ENCODE data around the gene IQSEC1. TPM values are rescaled to one million over a fixed set of nuclear protein-coding genes. Genes with fewer than 3 reads are reported as not detected.
A peak's percentile ranks its signal among the peaks of the same experiment; 100 is the strongest.

IQSEC1 gene
- total and polyA plus RNA-seq, 9 of the 15 experiments (the other 6 are each of a cell fraction or from before 2014, with no cell fraction given) = 0.56 to 39.0 (median 6.8) TPM

GRCh38 chr3:12875857-12876836 is 197.1 kb downstream of the IQSEC1 start (continued):
- TF ChIP-seq SIX5 (IDR thresholded peaks at IDR 0.05; ENCODE audit: borderline replicate concordance in 1 of 2, insufficient read depth in 1 of 2, low read depth in 1 of 2, low read length in 2 of 2) (no peak), SUPT5H (IDR thresholded peaks at IDR 0.05) (no peak), IRF1 (CRISPR knock-in tag; IDR thresholded peaks at IDR 0.05; ENCODE audit: borderline replicate concordance) (no peak), RCOR1 (IDR thresholded peaks at IDR 0.05; ENCODE audit: borderline replicate concordance in 1 of 2, low read depth in 2 of 2, low read length in 2 of 2) (peak in 1 of 2 experiments; percentile 53; a peak in 2 of 4 replicates), PHF20 (IDR thresholded peaks at IDR 0.05; ENCODE audit: partially characterized antibody) (no peak), FOS (IDR thresholded peaks at IDR 0.05; ENCODE audit: extremely low read depth, insufficient read length) (no peak), PURB (CRISPR knock-in tag; IDR thresholded peaks at IDR 0.05; ENCODE audit: low read depth) (no peak), TEAD4 (IDR thresholded peaks at IDR 0.05; ENCODE audit: low read length) (no peak), TEAD4 (CRISPR knock-in tag; IDR thresholded peaks at IDR 0.05; ENCODE audit: borderline replicate concordance) (no peak), EZH2 (IDR thresholded peaks at IDR 0.05; ENCODE audit: borderline replicate concordance, low read depth, low read length) (no peak), TARDBP (IDR thresholded peaks at IDR 0.05) (no peak), POLR2G (IDR thresholded peaks at IDR 0.05; ENCODE audit: low read depth, low read length) (peak; percentile 72), NCOA1 (IDR thresholded peaks at IDR 0.05; ENCODE audit: low read depth) (no peak), SP1 (CRISPR knock-in tag; IDR thresholded peaks at IDR 0.05) (peak; percentile 81)
- TF ChIP-seq, protein P1, sequence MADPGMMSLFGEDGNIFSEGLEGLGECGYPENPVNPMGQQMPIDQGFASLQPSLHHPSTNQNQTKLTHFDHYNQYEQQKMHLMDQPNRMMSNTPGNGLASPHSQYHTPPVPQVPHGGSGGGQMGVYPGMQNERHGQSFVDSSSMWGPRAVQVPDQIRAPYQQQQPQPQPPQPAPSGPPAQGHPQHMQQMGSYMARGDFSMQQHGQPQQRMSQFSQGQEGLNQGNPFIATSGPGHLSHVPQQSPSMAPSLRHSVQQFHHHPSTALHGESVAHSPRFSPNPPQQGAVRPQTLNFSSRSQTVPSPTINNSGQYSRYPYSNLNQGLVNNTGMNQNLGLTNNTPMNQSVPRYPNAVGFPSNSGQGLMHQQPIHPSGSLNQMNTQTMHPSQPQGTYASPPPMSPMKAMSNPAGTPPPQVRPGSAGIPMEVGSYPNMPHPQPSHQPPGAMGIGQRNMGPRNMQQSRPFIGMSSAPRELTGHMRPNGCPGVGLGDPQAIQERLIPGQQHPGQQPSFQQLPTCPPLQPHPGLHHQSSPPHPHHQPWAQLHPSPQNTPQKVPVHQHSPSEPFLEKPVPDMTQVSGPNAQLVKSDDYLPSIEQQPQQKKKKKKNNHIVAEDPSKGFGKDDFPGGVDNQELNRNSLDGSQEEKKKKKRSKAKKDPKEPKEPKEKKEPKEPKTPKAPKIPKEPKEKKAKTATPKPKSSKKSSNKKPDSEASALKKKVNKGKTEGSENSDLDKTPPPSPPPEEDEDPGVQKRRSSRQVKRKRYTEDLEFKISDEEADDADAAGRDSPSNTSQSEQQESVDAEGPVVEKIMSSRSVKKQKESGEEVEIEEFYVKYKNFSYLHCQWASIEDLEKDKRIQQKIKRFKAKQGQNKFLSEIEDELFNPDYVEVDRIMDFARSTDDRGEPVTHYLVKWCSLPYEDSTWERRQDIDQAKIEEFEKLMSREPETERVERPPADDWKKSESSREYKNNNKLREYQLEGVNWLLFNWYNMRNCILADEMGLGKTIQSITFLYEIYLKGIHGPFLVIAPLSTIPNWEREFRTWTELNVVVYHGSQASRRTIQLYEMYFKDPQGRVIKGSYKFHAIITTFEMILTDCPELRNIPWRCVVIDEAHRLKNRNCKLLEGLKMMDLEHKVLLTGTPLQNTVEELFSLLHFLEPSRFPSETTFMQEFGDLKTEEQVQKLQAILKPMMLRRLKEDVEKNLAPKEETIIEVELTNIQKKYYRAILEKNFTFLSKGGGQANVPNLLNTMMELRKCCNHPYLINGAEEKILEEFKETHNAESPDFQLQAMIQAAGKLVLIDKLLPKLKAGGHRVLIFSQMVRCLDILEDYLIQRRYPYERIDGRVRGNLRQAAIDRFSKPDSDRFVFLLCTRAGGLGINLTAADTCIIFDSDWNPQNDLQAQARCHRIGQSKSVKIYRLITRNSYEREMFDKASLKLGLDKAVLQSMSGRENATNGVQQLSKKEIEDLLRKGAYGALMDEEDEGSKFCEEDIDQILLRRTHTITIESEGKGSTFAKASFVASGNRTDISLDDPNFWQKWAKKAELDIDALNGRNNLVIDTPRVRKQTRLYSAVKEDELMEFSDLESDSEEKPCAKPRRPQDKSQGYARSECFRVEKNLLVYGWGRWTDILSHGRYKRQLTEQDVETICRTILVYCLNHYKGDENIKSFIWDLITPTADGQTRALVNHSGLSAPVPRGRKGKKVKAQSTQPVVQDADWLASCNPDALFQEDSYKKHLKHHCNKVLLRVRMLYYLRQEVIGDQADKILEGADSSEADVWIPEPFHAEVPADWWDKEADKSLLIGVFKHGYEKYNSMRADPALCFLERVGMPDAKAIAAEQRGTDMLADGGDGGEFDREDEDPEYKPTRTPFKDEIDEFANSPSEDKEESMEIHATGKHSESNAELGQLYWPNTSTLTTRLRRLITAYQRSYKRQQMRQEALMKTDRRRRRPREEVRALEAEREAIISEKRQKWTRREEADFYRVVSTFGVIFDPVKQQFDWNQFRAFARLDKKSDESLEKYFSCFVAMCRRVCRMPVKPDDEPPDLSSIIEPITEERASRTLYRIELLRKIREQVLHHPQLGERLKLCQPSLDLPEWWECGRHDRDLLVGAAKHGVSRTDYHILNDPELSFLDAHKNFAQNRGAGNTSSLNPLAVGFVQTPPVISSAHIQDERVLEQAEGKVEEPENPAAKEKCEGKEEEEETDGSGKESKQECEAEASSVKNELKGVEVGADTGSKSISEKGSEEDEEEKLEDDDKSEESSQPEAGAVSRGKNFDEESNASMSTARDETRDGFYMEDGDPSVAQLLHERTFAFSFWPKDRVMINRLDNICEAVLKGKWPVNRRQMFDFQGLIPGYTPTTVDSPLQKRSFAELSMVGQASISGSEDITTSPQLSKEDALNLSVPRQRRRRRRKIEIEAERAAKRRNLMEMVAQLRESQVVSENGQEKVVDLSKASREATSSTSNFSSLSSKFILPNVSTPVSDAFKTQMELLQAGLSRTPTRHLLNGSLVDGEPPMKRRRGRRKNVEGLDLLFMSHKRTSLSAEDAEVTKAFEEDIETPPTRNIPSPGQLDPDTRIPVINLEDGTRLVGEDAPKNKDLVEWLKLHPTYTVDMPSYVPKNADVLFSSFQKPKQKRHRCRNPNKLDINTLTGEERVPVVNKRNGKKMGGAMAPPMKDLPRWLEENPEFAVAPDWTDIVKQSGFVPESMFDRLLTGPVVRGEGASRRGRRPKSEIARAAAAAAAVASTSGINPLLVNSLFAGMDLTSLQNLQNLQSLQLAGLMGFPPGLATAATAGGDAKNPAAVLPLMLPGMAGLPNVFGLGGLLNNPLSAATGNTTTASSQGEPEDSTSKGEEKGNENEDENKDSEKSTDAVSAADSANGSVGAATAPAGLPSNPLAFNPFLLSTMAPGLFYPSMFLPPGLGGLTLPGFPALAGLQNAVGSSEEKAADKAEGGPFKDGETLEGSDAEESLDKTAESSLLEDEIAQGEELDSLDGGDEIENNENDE (IDR thresholded peaks at IDR 0.05; ENCODE audit: low read depth, low read length) = no peak
